ENCODE data around the gene NKD2.

The NKD2 gene

GRCh38 chr5:1029945-1030625, 21.5 kb downstream of the NKD2 start:
- DNase-seq (ENCODE audit: low read depth): no peak

GRCh38 chr5:1030801-1031271, 22.2 kb downstream of the NKD2 start:
- no peak for DNase-seq (ENCODE audit: low read depth)

GRCh38 chr5:1031306-1031959, 22.8 kb downstream of the NKD2 start:
- DNase-seq (ENCODE audit: low read depth): no peak

- no peak for DNase-seq (ENCODE audit: low read depth)
These were observed 23.4 kb downstream of the NKD2 start for GRCh38 chr5:1032011-1032410.

GRCh38 chr5:1032551-1033027, 24.0 kb downstream of the NKD2 start:
- no peak for DNase-seq (ENCODE audit: low read depth)

GRCh38 chr5:1033178-1033577, 24.6 kb downstream of the NKD2 start:
- DNase-seq (ENCODE audit: low read depth): no peak

- no peak for DNase-seq (ENCODE audit: low read depth)
These were observed 25.2 kb downstream of the NKD2 start for GRCh38 chr5:1033606-1034420.

GRCh38 chr5:1034421-1034905, 25.9 kb downstream of the NKD2 start:
- DNase-seq (ENCODE audit: low read depth): no peak

GRCh38 chr5:1034986-1035385, 26.4 kb downstream of the NKD2 start:
- DNase-seq (ENCODE audit: low read depth): no peak

- no peak for DNase-seq (ENCODE audit: low read depth)
These were observed 27.1 kb downstream of the NKD2 start for GRCh38 chr5:1035421-1036405.

- DNase-seq (ENCODE audit: low read depth): no peak
These were observed 28.0 kb downstream of the NKD2 start for GRCh38 chr5:1036504-1037122.

GRCh38 chr5:1037123-1037670, 28.6 kb downstream of the NKD2 start:
- DNase-seq (ENCODE audit: low read depth): no peak

GRCh38 chr5:1037671-1038416, 29.2 kb downstream of the NKD2 start:
- no peak for DNase-seq (ENCODE audit: low read depth)

- no peak for DNase-seq (ENCODE audit: low read depth)
These were observed 30.0 kb downstream of the NKD2 start for GRCh38 chr5:1038417-1039209.

- no peak for DNase-seq (ENCODE audit: low read depth)
These were observed 30.6 kb downstream of the NKD2 start for GRCh38 chr5:1039210-1039548.

GRCh38 chr5:1039706-1040260, 31.2 kb downstream of the NKD2 start:
- DNase-seq (ENCODE audit: low read depth): no peak

GRCh38 chr5:1040571-1040970, 32.0 kb downstream of the NKD2 start:
- no peak for DNase-seq (ENCODE audit: low read depth)

GRCh38 chr5:1041225-1042143, 32.9 kb downstream of the NKD2 start:
- no peak for DNase-seq (ENCODE audit: low read depth)
